Measurements from ENCODE around the gene OR52A5. TPM values are rescaled to one million over a fixed set of nuclear protein-coding genes. Genes with fewer than 3 reads are reported as not detected.
"Not testable (repeated sequence)": the region's sequence is repeated elsewhere in the genome, so short reads cannot be mapped to it uniquely, and the experiment has no call there.

OR52A5 gene
- total RNA-seq, 1 donor from 2014 or later, result not detected

- no peak for DNase-seq (ENCODE audit: low spot score in 2 of 2, unreplicated experiment in 2 of 2)
- no peak overlapping the region for H3K4me3 Mint-ChIP-seq
- H3K27ac Mint-ChIP-seq, result no peak overlapping the region
- H3K4me1 Mint-ChIP-seq, result no peaks in the 10 kb centered on the region
- H3K9me3 Mint-ChIP-seq, result peaks cover 12% of the 10 kb centered on the region
- no peak for TF ChIP-seq CTCF (IDR thresholded peaks at IDR 0.05; ENCODE audit: unreplicated experiment)
- peaks cover 4% of the 10 kb centered on the region for H3K27me3 Mint-ChIP-seq (ENCODE audit: low read depth)
- no peaks in the 10 kb centered on the region for H3K36me3 Mint-ChIP-seq
Observed at GRCh38 chr11:5159806-5160205, 21.6 kb upstream of the OR52A5 start.

- Mint-ChIP-seq H3K27ac (no peak within 1 kb of the TSS), H3K36me3 (no peaks in the 10 kb centered on the region), H3K27me3 (ENCODE audit: low read depth) (peaks cover 3% of the 10 kb centered on the region), H3K9me3 (peaks cover 7% of the 10 kb centered on the region), H3K4me1 (no peaks in the 10 kb centered on the region), H3K4me3 (no peak within 1 kb of the TSS)
- no peak for DNase-seq (ENCODE audit: low spot score in 2 of 2, unreplicated experiment in 2 of 2)
- TF ChIP-seq CTCF (IDR thresholded peaks at IDR 0.05; ENCODE audit: unreplicated experiment), result no peak
Observed at GRCh38 chr11:5154657-5155056, 16.5 kb upstream of the OR52A5 start, which contains the start of gene OR52A1. Gene OR52A1, minus strand, starts transcription at chr11:5154757. Its CDS starts 2,388 bp downstream, at chr11:5152369.

GRCh38 chr11:5153574-5154431 lies 15.6 kb upstream of the OR52A5 start:
- H3K4me1 Mint-ChIP-seq, result no peaks in the 10 kb centered on the region

GRCh38 chr11:5151713-5152153 lies 13.6 kb upstream of the OR52A5 start:
- Mint-ChIP-seq H3K27me3 (ENCODE audit: low read depth) (peaks cover 3% of the 10 kb centered on the region), H3K4me3 (no peak overlapping the region), H3K36me3 (no peaks in the 10 kb centered on the region), H3K27ac (no peak overlapping the region), H3K9me3 (no peaks in the 10 kb centered on the region), H3K4me1 (no peaks in the 10 kb centered on the region)
- no peak for TF ChIP-seq CTCF (IDR thresholded peaks at IDR 0.05; ENCODE audit: unreplicated experiment)
- no peak for DNase-seq (ENCODE audit: low spot score in 2 of 2, unreplicated experiment in 2 of 2)

More at GRCh38 chr11:5153574-5154431, 15.6 kb upstream of the OR52A5 start:
- Mint-ChIP-seq H3K9me3 (peaks cover 7% of the 10 kb centered on the region), H3K36me3 (no peaks in the 10 kb centered on the region), H3K27ac (no peak overlapping the region), H3K4me3 (no peak overlapping the region), H3K27me3 (ENCODE audit: low read depth) (peaks cover 3% of the 10 kb centered on the region)
- DNase-seq (ENCODE audit: low spot score in 2 of 2, unreplicated experiment in 2 of 2), result no peak
- TF ChIP-seq CTCF (IDR thresholded peaks at IDR 0.05; ENCODE audit: unreplicated experiment), result no peak

- H3K27ac Mint-ChIP-seq; H3K27me3 Mint-ChIP-seq (ENCODE audit: low read depth); H3K9me3 Mint-ChIP-seq; H3K36me3 Mint-ChIP-seq; DNase-seq (ENCODE audit: low spot score in 2 of 2, unreplicated experiment in 2 of 2); H3K4me1 Mint-ChIP-seq; H3K4me3 Mint-ChIP-seq: not testable (repeated sequence)
Observed at GRCh38 chr11:5144206-5144605, 6.0 kb upstream of the OR52A5 start.

GRCh38 chr11:5137014-5137413 lies 1.1 kb downstream of the OR52A5 start:
- H3K4me1 Mint-ChIP-seq, result peaks cover 2% of the 10 kb centered on the region
- no peak overlapping the region for H3K4me3 Mint-ChIP-seq
- H3K36me3 Mint-ChIP-seq, result no peaks in the 10 kb centered on the region
- TF ChIP-seq CTCF (IDR thresholded peaks at IDR 0.05; ENCODE audit: unreplicated experiment), result no peak
- H3K9me3 Mint-ChIP-seq, result no peaks in the 10 kb centered on the region
- H3K27me3 Mint-ChIP-seq (ENCODE audit: low read depth), result no peaks in the 10 kb centered on the region
- no peak for DNase-seq (ENCODE audit: low spot score in 2 of 2, unreplicated experiment in 2 of 2)
- no peak overlapping the region for H3K27ac Mint-ChIP-seq
